AG09309 (cell line): ENCODE measurements around the gene ECE1.
"Not testable (repeated sequence)": the region's sequence is repeated elsewhere in the genome, so short reads cannot be mapped to it uniquely, and the experiment has no call there.

Experiments
- DNase-seq: peaks from one replicate; pipeline ENCODE4 v3.0.0-alpha.2; 2010; ENCODE audit warnings: low read depth
- H3K4me3 ChIP-seq: 2 replicates; pipeline ENCODE4 v1.5.1; 2011; ENCODE audit warnings: mild to moderate bottlenecking, low read depth, low read length, moderate library complexity; ENCODE audit not compliant: control insufficient read depth
- CTCF ChIP-seq: IDR thresholded peaks from 2 replicates; pipeline ENCODE4 v1.5.1; 2011; ENCODE audit warnings: mild to moderate bottlenecking, low read depth, low read length, inconsistent platforms; ENCODE audit not compliant: insufficient read depth, control insufficient read depth; ENCODE audit errors: missing control alignments

ECE1 gene

GRCh38 chr1:21225065-21225464 lies 65.2 kb downstream of the ECE1 start:
- DNase-seq: no peak
- TF ChIP-seq CTCF: no peak

GRCh38 chr1:21220815-21221214 lies 69.4 kb downstream of the ECE1 start:
- no peak for TF ChIP-seq CTCF
- DNase-seq: no peak
- no peak overlapping the region for H3K4me3 ChIP-seq

More at GRCh38 chr1:21225065-21225464, 65.2 kb downstream of the ECE1 start:
- no peak overlapping the region for H3K4me3 ChIP-seq

GRCh38 chr1:21219674-21220073 lies 70.6 kb downstream of the ECE1 start:
- TF ChIP-seq CTCF: no peak
- no peak overlapping the region for H3K4me3 ChIP-seq
- no peak for DNase-seq

GRCh38 chr1:21217812-21218596 lies 72.3 kb downstream of the ECE1 start:
- DNase-seq: no peak
- no peak overlapping the region for H3K4me3 ChIP-seq
- peak; percentile 46 for TF ChIP-seq CTCF

- no peak overlapping the region for H3K4me3 ChIP-seq
- peak; percentile 81 for TF ChIP-seq CTCF
- no peak for DNase-seq
These were observed 73.1 kb downstream of the ECE1 start for GRCh38 chr1:21216835-21217811.

- no peak overlapping the region for H3K4me3 ChIP-seq
- no peak for DNase-seq
- TF ChIP-seq CTCF: no peak
These were observed 78.1 kb downstream of the ECE1 start for GRCh38 chr1:21212126-21212525.

- DNase-seq, H3K4me3 ChIP-seq: not testable (repeated sequence)
These were observed 82.0 kb downstream of the ECE1 start for GRCh38 chr1:21208137-21208700.
